Activated CD4-positive, alpha-beta T cell treated with anti-CD3 and anti-CD28 coated beads, Interleukin-2, amount 50 U/mL, for 24 hours (primary cell): ENCODE data around the gene CSTF2.

Experiments used
- DNase-seq, 2 donors: peaks; one replicate each; pipeline ENCODE4 v3.0.0-alpha.2; 2020; ENCODE audit warnings: low read depth in 1 of 2, low spot score in 1 of 2

Gene CSTF2

GRCh38 chrX:100870527-100870926 lies 50.3 kb downstream of the CSTF2 start:
- no peak for DNase-seq

DNA sequence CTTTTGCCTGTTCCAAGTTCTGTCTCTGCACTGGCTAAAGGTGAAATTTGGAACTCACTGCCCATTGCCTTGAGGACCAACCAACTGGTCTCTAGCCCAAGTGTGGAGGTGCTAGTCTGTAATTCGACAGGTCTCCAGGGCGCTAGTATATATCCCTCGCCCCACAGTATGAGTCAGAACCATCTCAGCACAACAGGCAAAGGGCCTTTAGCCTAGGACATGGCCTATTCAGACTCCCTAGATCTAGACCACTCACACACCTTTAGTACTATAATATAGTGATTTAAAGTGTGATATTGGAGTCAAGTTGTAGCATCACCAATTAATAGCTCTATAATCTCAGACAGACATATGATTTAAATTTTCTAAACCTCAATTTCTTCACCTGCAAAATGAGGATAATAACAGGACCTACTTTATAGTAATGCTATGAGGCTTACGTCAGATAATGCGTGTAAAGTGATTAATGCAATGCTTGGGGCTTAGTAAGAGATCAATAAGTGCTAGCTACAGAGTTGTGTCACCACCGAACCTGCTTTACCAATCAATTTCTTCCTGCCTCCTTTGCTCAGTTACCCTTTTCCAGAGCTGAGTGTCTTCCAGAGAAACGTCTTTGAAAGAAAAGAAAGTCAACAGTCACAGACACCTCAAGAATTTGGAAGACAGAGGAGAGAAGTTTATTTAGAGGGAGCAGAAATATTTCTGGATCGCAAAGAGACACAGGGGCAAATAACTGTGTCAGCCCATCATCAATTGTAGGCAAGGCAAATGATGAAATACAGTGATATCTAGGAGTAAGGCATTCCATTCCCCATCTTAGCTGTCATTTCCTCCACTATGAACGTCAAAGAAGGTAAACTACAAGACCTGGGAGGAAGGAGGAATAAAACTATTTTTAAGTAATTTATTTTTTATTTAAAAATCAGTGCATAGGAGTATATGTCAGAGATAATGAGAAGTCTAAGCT lies 51.7 kb downstream of the CSTF2 start:
- DNase-seq: no peak

DNA sequence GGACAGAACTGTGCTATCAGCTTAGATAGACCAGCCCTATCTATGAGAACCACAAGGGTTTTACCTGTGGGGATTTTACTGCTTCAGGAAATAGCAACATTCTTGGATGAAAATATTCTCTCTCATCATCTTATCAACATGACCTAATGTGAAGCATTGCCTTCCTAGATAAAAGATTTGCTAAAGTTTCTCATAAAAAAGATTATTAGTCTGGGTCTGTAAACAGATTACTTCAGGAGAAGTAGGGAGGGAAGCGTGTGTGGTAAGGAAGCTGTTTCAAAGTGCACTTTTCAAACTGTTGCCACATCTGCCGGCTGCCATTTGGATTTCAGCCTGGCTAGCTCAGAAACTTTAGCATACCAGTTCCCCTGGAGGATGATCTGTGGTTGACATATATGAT lies 54.1 kb downstream of the CSTF2 start, which contains the start of gene NOX1:
Gene NOX1, minus strand, starts transcription at position 35 of the 400 bp plus-strand sequence. CDS start 220 bp downstream, outside the sequence.
- DNase-seq: no peak

- DNase-seq: no peak
Measured at GRCh38 chrX:100880368-100880767, 60.2 kb downstream of the CSTF2 start.

DNA sequence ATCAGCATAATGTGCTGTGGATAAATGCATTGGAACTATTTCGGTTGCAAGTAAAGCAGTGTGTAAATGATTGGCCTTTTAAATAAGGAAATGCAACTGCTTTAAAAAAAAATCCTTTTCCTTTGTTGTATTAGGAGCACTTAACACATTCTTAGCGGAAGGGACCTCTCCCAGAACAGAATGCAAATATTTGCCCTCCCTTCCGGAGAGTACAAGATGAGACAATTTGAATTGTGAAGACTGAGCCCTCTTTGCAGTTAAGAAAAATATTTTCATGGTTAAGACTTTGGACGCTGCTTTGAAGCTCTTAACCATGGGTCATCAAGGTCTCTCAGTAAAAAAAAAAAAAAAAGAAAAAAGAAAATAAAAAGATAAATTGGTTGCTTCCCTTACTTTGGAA lies 63.5 kb downstream of the CSTF2 start:
- DNase-seq: no peak
